Muscle of leg (tissue), 11 donors: ENCODE results near the gene ABHD17B. TPM values are rescaled to one million over a fixed set of nuclear protein-coding genes. Genes with fewer than 3 reads are reported as not detected.
A peak's percentile ranks its signal among the peaks of the same experiment; 100 is the strongest.

Experiments used
- DNase-seq: peaks from one replicate; pipeline ENCODE4 v3.0.0; 2013
- H3K27ac ChIP-seq: one replicate; pipeline ENCODE4 v1.5.1; 2013; ENCODE audit warnings: mild to moderate bottlenecking, low read length, control low read depth
- H3K27me3 ChIP-seq: one replicate; pipeline ENCODE4 v1.6.1; 2013; ENCODE audit warnings: low read length; ENCODE audit not compliant: control insufficient read depth, insufficient read depth
- H3K36me3 ChIP-seq: one replicate; pipeline ENCODE4 v1.6.1; 2013; ENCODE audit warnings: low read length; ENCODE audit not compliant: control insufficient read depth, insufficient read depth
- H3K4me1 ChIP-seq: one replicate; pipeline ENCODE4 v1.6.1; 2013; ENCODE audit warnings: low read length; ENCODE audit not compliant: control insufficient read depth, insufficient read depth
- H3K4me3 ChIP-seq: one replicate; pipeline ENCODE4 v1.5.1; 2013; ENCODE audit warnings: low read length, control low read depth
- H3K9me3 ChIP-seq: replicated peaks from 2 replicates; pipeline ENCODE4 v1.6.1; 2013; ENCODE audit warnings: low read depth, low read length; ENCODE audit not compliant: control insufficient read depth
- WGBS: methylation state at CpG from one replicate; pipeline ENCODE4 v1.1.5; 2013; ENCODE audit warnings: missing lambda C conversion rate; ENCODE audit not compliant: insufficient coverage; 5-methylcytosine and 5-hydroxymethylcytosine counted together
- polyA plus RNA-seq, 8 donors: library from polyadenylated mRNA; unstranded; fragments of 120-200 nt; gene quantifications; one replicate each; pipeline versions ENCODE4 v1.2.1 to v1.2.3, GENCODE V29; 2013; ENCODE audit warnings: inconsistent platforms in 1 of 8, low replicate concordance in 1 of 8; ENCODE audit not compliant: insufficient read length in 8 of 8, insufficient read depth in 1 of 8
- total RNA-seq: library from RNA; stranded (reverse); fragments of 120-200 nt; gene quantifications from one replicate; pipeline ENCODE4 v1.2.4, GENCODE V29; 2013

The ABHD17B gene
- total and polyA plus RNA-seq, 9 donors, result 23.7 to 32.3 (median 26.4) TPM

DNA sequence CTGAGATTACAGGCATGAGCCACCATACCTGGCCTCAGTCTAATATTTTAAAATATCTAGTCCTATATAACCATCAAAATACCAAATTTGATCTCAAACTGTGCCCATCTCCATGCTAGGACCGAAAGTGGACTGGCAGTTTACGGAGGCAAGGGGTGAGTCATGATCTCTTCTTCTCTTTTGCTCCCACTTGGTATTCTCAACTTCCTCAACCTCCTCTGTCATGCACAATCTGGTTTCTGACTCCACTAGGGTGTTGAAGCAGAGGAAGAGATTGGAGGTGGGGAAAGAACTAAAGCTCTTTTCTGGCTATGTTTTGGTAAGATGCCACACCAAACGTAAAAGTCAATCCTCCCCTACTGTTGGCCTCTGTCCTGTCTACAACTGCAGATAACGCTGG, 86.7 kb downstream of the ABHD17B start:
- Histone ChIP-seq H3K27me3 (no peaks in the 10 kb centered on the region), H3K4me3 (no peak overlapping the region), H3K27ac (no peak overlapping the region), H3K4me1 (no peaks in the 10 kb centered on the region), H3K9me3 (no peaks in the 10 kb centered on the region), H3K36me3 (no peaks in the 10 kb centered on the region)
- WGBS, result 100% methylated on average over 2 of the region's 4 CpGs
- DNase-seq, result no peak

- H3K4me1 ChIP-seq, result no peaks in the 10 kb centered on the region
- no peaks in the 10 kb centered on the region for H3K9me3 ChIP-seq
- no peaks in the 10 kb centered on the region for H3K36me3 ChIP-seq
- no peaks in the 10 kb centered on the region for H3K27me3 ChIP-seq
- DNase-seq, result no peak
- H3K4me3 ChIP-seq, result no peak overlapping the region
- no peak overlapping the region for H3K27ac ChIP-seq
Measured at GRCh38 chr9:71822935-71823334, 88.1 kb downstream of the ABHD17B start.

- 70% methylated on average over 2 of the region's 3 CpGs for WGBS
- H3K27ac ChIP-seq, result no peak overlapping the region
Measured at GRCh38 chr9:71822456-71822855, 88.5 kb downstream of the ABHD17B start.

DNA sequence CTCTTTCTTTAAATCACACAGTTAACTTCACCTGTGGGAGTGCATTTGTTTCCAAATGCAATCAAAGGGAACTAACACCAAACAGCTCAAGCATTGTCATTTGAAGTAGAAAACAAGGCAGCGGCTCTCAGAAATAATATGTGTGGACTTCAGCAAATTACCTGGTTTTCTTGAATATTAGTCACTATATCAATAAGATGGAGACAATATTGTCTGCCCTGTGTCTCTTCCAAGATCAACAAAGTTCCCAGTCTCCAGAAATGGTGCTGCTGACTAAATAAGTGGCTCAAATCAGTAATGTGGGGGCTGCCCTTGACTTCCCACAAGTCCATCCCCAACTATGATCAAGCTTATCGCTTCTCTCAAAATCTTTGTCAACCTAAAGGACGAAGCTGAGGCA, 89.6 kb downstream of the ABHD17B start:
- no peak overlapping the region for H3K4me3 ChIP-seq
- H3K27ac ChIP-seq, result no peak overlapping the region
- H3K9me3 ChIP-seq, result no peaks in the 10 kb centered on the region
- 80% methylated on average over 2 of the region's 3 CpGs for WGBS
- no peaks in the 10 kb centered on the region for H3K27me3 ChIP-seq
- peaks cover 5% of the 10 kb centered on the region for H3K4me1 ChIP-seq
- no peaks in the 10 kb centered on the region for H3K36me3 ChIP-seq
- no peak for DNase-seq

More at GRCh38 chr9:71822456-71822855, 88.5 kb downstream of the ABHD17B start:
- Histone ChIP-seq H3K4me3 (no peak overlapping the region), H3K36me3 (no peaks in the 10 kb centered on the region), H3K27me3 (no peaks in the 10 kb centered on the region), H3K9me3 (no peaks in the 10 kb centered on the region), H3K4me1 (no peaks in the 10 kb centered on the region)
- no peak for DNase-seq

DNA sequence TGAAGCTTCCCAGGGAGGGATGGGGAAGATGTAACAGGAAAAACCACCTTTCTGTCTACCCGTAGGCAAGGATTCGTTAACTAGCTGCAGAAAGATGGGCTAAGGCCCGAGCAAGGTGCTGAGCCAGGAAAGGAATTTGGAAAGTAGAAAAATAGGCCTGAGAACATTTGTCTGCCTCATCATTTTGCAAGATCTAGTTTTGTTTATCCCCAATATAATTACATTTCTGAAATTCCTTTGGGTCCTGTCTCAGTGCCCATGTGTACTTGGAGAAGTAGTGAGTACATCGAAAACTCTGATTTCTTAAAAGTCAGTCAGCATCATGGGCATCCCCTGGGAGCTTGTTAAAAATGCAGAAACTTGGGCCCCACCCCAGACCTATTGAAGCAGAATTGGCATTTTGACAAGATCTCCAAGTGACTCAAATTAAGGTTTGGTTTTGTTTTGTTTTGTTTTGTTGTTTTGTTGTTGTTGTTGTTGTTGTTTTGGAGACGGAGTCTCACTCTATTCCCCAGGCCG, 90.5 kb downstream of the ABHD17B start:
- H3K36me3 ChIP-seq, result no peaks in the 10 kb centered on the region
- H3K9me3 ChIP-seq, result no peaks in the 10 kb centered on the region
- no peak overlapping the region for H3K27ac ChIP-seq
- H3K4me3 ChIP-seq, result no peak overlapping the region
- H3K4me1 ChIP-seq, result peaks cover 5% of the 10 kb centered on the region
- no CpG with 5 or more reads among the region's 6 CpGs for WGBS
- no peak for DNase-seq
- H3K27me3 ChIP-seq, result no peaks in the 10 kb centered on the region

- Histone ChIP-seq H3K4me1 (peaks cover 12% of the 10 kb centered on the region), H3K4me3 (no peak overlapping the region), H3K36me3 (no peaks in the 10 kb centered on the region), H3K27me3 (no peaks in the 10 kb centered on the region), H3K9me3 (no peaks in the 10 kb centered on the region), H3K27ac (no peak overlapping the region)
- DNase-seq, result peak; percentile 65
- WGBS, result 92% methylated on average over 5 of the region's 8 CpGs
Measured at GRCh38 chr9:71819115-71819739, 91.8 kb downstream of the ABHD17B start.

GRCh38 chr9:71816916-71817451, 94.0 kb downstream of the ABHD17B start:
- H3K27me3 ChIP-seq, result no peaks in the 10 kb centered on the region
- H3K27ac ChIP-seq, result peak overlapping the region; percentile 48
- WGBS, result 21% methylated on average over 6 of the region's 9 CpGs
- peaks cover 19% of the 10 kb centered on the region for H3K4me1 ChIP-seq
- H3K4me3 ChIP-seq, result no peak overlapping the region
- no peaks in the 10 kb centered on the region for H3K9me3 ChIP-seq
- H3K36me3 ChIP-seq, result no peaks in the 10 kb centered on the region
- DNase-seq, result peak; percentile 53

Other genes starting within 250 kb of the ABHD17B start
- 19.9 TPM for gene CEMIP2, start 142.7 kb downstream of the ABHD17B start, total RNA-seq
- 10 to 100 TPM; 20.1 to 44.6 (median 27.0) TPM for gene CEMIP2, start 142.7 kb downstream of the ABHD17B start, polyA plus RNA-seq
- gene C9orf85, start 446 bp upstream of the ABHD17B start, total RNA-seq, result 25.0 TPM
- 10 to 100 TPM; 19.5 to 24.1 (median 20.8) TPM for gene C9orf85, start 446 bp upstream of the ABHD17B start, polyA plus RNA-seq
- gene C9orf57, start 149.4 kb upstream of the ABHD17B start, total RNA-seq, result not detected
- gene C9orf57, start 149.4 kb upstream of the ABHD17B start, polyA plus RNA-seq, result not detected
- 0.49 TPM for gene GDA, start 238.2 kb upstream of the ABHD17B start, total RNA-seq
- 1 to 10 TPM in 2 of 8 donors, under 1 TPM in 6; 0.16 to 6.1 (median 0.25) TPM for gene GDA, start 238.2 kb upstream of the ABHD17B start, polyA plus RNA-seq